Measurements from ENCODE around the gene WDR4. TPM values are rescaled to one million over a fixed set of nuclear protein-coding genes. Genes with fewer than 3 reads are reported as not detected.
"Not testable (repeated sequence)": the region's sequence is repeated elsewhere in the genome, so short reads cannot be mapped to it uniquely, and the experiment has no call there.

WDR4 gene
- total RNA-seq, 6 donors from 2014 or later, result 10.2 to 49.2 (median 18.6) TPM

DNA sequence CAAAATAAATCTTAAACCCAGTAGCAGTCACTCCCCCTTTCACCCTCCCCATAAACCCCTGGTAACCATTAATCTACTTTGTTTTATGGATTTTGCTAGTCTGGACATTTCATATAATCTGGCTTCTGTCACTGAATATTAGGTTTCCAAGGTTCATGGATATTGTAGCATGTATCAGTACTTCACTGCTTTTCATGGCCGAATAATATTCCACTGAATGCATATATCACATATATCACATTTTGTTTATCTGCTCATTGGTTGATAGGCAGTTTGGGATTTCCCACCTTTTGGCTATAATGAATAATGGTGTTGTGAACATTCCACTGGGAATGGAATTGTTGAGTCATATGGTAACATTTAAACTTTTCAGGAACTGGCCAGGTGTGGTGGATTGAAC, 4.6 kb upstream of the WDR4 start:
- H3K4me1 ChIP-seq, result peaks cover 6 to 12% (median 6%) of the 10 kb centered on the region in 4 donors
- 96 to 97% methylated on average over 1 of the region's 1 CpG for WGBS, 2 donors
- DNase-seq, result no peak

DNA sequence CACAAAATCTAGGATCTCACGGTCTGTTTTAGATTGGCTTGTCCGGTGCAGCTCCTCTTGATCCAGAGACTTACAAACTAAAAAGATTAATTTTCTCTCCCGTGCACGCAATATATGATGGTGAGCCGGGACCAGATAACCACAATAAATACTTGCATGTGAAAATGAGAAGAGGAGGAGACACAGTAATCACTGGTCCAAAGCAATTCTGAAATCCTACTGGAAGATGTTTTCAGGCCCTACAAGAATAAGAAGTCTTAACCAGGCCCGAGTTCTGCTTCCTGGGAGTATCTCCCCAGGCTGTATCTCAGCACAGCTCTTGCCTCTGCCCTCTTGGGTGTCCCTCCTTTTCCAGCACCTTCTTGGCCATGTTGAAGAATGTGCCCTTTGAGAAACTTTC, 1.0 kb upstream of the WDR4 start:
- no peak for TF ChIP-seq POLR2A (IDR thresholded peaks at IDR 0.05)
- no peaks in the 10 kb centered on the region for H3K27me3 ChIP-seq
- no peaks in the 10 kb centered on the region for H3K9me3 ChIP-seq
- peaks cover 0 to 7% (median 5%) of the 10 kb centered on the region in 4 donors for H3K36me3 ChIP-seq
- H3K27ac ChIP-seq, result peak overlapping the region in 2 of 4 donors; percentile 84 to 89
- H3K4me3 ChIP-seq, result peak overlapping the region in 3 of 4 donors; percentile 77 to 89 (median 79)
- peaks cover 14 to 28% (median 15%) of the 10 kb centered on the region in 4 donors for H3K4me1 ChIP-seq
- DNase-seq (no peak), ATAC-seq (ENCODE audit: low FRiP score in 2 of 2) (no peak)
- WGBS, 2 donors, result 85 to 94% methylated on average over 6 of the region's 6 CpGs

More for the DNA sequence above, 4.6 kb upstream of the WDR4 start:
- H3K4me3 ChIP-seq, result no peak overlapping the region
- TF ChIP-seq POLR2AphosphoS5 (IDR thresholded peaks at IDR 0.05) (no peak), POLR2A (IDR thresholded peaks at IDR 0.05) (no peak), EP300 (IDR thresholded peaks at IDR 0.05) (no peak)
- TF ChIP-seq, protein P1, sequence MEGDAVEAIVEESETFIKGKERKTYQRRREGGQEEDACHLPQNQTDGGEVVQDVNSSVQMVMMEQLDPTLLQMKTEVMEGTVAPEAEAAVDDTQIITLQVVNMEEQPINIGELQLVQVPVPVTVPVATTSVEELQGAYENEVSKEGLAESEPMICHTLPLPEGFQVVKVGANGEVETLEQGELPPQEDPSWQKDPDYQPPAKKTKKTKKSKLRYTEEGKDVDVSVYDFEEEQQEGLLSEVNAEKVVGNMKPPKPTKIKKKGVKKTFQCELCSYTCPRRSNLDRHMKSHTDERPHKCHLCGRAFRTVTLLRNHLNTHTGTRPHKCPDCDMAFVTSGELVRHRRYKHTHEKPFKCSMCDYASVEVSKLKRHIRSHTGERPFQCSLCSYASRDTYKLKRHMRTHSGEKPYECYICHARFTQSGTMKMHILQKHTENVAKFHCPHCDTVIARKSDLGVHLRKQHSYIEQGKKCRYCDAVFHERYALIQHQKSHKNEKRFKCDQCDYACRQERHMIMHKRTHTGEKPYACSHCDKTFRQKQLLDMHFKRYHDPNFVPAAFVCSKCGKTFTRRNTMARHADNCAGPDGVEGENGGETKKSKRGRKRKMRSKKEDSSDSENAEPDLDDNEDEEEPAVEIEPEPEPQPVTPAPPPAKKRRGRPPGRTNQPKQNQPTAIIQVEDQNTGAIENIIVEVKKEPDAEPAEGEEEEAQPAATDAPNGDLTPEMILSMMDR (IDR thresholded peaks at IDR 0.05), result no peak
- H3K27me3 ChIP-seq, result no peaks in the 10 kb centered on the region
- ATAC-seq (ENCODE audit: low FRiP score in 2 of 2), result no peak
- H3K27ac ChIP-seq, result no peak overlapping the region
- no peaks in the 10 kb centered on the region for H3K36me3 ChIP-seq
- H3K9me3 ChIP-seq, result no peaks in the 10 kb centered on the region

GRCh38 chr21:42878678-42878992, 704 bp downstream of the WDR4 start:
- DNase-seq, result no peak
- TF ChIP-seq, protein P1 (IDR thresholded peaks at IDR 0.05), result no peak
- TF ChIP-seq POLR2A (IDR thresholded peaks at IDR 0.05), result no peak
- no peak for TF ChIP-seq POLR2AphosphoS5 (IDR thresholded peaks at IDR 0.05)
- no peak for TF ChIP-seq EP300 (IDR thresholded peaks at IDR 0.05)
- H3K36me3 ChIP-seq, result peaks cover 0 to 21% (median 14%) of the 10 kb centered on the region in 4 donors
- WGBS, 2 donors, result 0% methylated on average over 15 of the region's 15 CpGs
- H3K4me1 ChIP-seq, result peaks cover 14 to 28% (median 15%) of the 10 kb centered on the region in 4 donors
- ATAC-seq (ENCODE audit: low FRiP score in 2 of 2), result peak in 1 of 2 donors; percentile 49
- no peaks in the 10 kb centered on the region for H3K27me3 ChIP-seq
- peak overlapping the region; percentile 63 to 89 (median 78) for H3K4me3 ChIP-seq
- H3K9me3 ChIP-seq, result no peaks in the 10 kb centered on the region
- H3K27ac ChIP-seq, result peak overlapping the region; percentile 78 to 89 (median 84)

- not testable (repeated sequence) for H3K27ac ChIP-seq; H3K9me3 ChIP-seq; ATAC-seq (ENCODE audit: low FRiP score in 2 of 2); H3K4me3 ChIP-seq; DNase-seq; H3K27me3 ChIP-seq
- Histone ChIP-seq H3K36me3 (peaks cover 20 to 49% (median 40%) of the 10 kb centered on the region in 4 donors), H3K4me1 (peaks cover 14 to 28% (median 15%) of the 10 kb centered on the region in 4 donors)
- WGBS, 2 donors, result 93 to 94% methylated on average over 10 of the region's 10 CpGs
Measured at GRCh38 chr21:42875811-42876210, 3.5 kb downstream of the WDR4 start.

- H3K9me3 ChIP-seq, result no peaks in the 10 kb centered on the region
- no peak overlapping the region for H3K27ac ChIP-seq
- H3K36me3 ChIP-seq, result peaks cover 20 to 76% (median 61%) of the 10 kb centered on the region in 4 donors
- ATAC-seq (ENCODE audit: low FRiP score in 2 of 2) (no peak), DNase-seq (no peak)
- TF ChIP-seq, protein P1 (IDR thresholded peaks at IDR 0.05), result no peak
- TF ChIP-seq EP300 (IDR thresholded peaks at IDR 0.05) (no peak), POLR2A (IDR thresholded peaks at IDR 0.05) (no peak), POLR2AphosphoS5 (IDR thresholded peaks at IDR 0.05) (no peak)
- H3K4me1 ChIP-seq, result peaks cover 2 to 8% (median 4%) of the 10 kb centered on the region in 4 donors
- no peaks in the 10 kb centered on the region for H3K27me3 ChIP-seq
- 96 to 100% methylated on average over 5 to 7 of the region's 7 CpGs for WGBS, 2 donors
- no peak overlapping the region for H3K4me3 ChIP-seq
Measured at GRCh38 chr21:42873096-42873495, 6.2 kb downstream of the WDR4 start.

- no peak overlapping the region for H3K27ac ChIP-seq
- no peak overlapping the region for H3K4me3 ChIP-seq
- DNase-seq, result no peak
- peak in 1 of 2 donors; percentile 3 for ATAC-seq (ENCODE audit: low FRiP score in 2 of 2)
- peaks cover 17 to 71% (median 51%) of the 10 kb centered on the region in 4 donors for H3K36me3 ChIP-seq
- no peak for TF ChIP-seq POLR2A (IDR thresholded peaks at IDR 0.05)
- no peak for TF ChIP-seq POLR2AphosphoS5 (IDR thresholded peaks at IDR 0.05)
- TF ChIP-seq, protein P1 (IDR thresholded peaks at IDR 0.05), result no peak
- no peak for TF ChIP-seq EP300 (IDR thresholded peaks at IDR 0.05)
- peaks cover 0 to 16% (median 8%) of the 10 kb centered on the region in 4 donors for H3K4me1 ChIP-seq
- H3K9me3 ChIP-seq, result no peaks in the 10 kb centered on the region
- H3K27me3 ChIP-seq, result no peaks in the 10 kb centered on the region
- WGBS, 2 donors, result 90 to 95% methylated on average over 10 of the region's 10 CpGs
Measured at GRCh38 chr21:42868196-42868595, 11.1 kb downstream of the WDR4 start.
